Gastrocnemius medialis (tissue), 4 donors: ENCODE data around the gene TMEM247. TPM values are rescaled to one million over a fixed set of nuclear protein-coding genes. Genes with fewer than 3 reads are reported as not detected.

Source experiments
- ATAC-seq, 2 donors: fragments of 150-250 bp; one replicate each; pipeline ENCODE4 v1.9.1; 2016
- DNase-seq, 2 donors: peaks; one replicate each; pipeline ENCODE4 v3.0.0-alpha.2; 2019
- H3K27ac ChIP-seq, 4 donors: fragments of 200-600 bp; sonication (generic); 1 replicate in 1 of 4; 2 replicates in 3 of 4; pipeline ENCODE4 v1.5.1; 2016 to 2018; ENCODE audit warnings: mild to moderate bottlenecking in 2 of 4, moderate library complexity in 1 of 4
- H3K27me3 ChIP-seq, 3 donors: fragments of 200-600 bp; sonication (generic) in 2 of 3; 1 replicate in 1 of 3; 2 replicates in 2 of 3; pipeline versions ENCODE4 v1.5.1 to v1.6.0; 2016 to 2019; ENCODE audit warnings: mild to moderate bottlenecking in 1 of 3, moderate library complexity in 1 of 3
- H3K36me3 ChIP-seq, 2 donors: fragments of 200-600 bp; sonication (generic) in 1 of 2; one replicate each; pipeline ENCODE4 v1.5.1; 2017 to 2018
- H3K4me1 ChIP-seq, 2 donors: fragments of 200-600 bp; sonication (generic) in 1 of 2; one replicate each; pipeline ENCODE4 v1.5.1; 2016 to 2017; ENCODE audit warnings: mild to moderate bottlenecking in 2 of 2
- H3K4me3 ChIP-seq, 4 donors: fragments of 200-600 bp; sonication (generic) in 3 of 4; 1 replicate in 1 of 4; 2 replicates in 3 of 4; pipeline ENCODE4 v1.5.1; 2016 to 2019; ENCODE audit warnings: mild to moderate bottlenecking in 2 of 4
- H3K9me3 ChIP-seq, 3 donors: fragments of 200-600 bp; sonication (generic) in 2 of 3; 1 replicate in 1 of 3; 2 replicates in 2 of 3; pipeline ENCODE4 v1.5.1; 2016 to 2019
- CTCF ChIP-seq, 5 experiments: fragments of 450-650 bp in 3 of 5; fragments of 200-600 bp in 2 of 5; sonication (generic) in 2 of 5; IDR thresholded peaks in 4 of 5; conservative IDR thresholded peaks in 1 of 5; 1 replicate in 4 of 5; 2 replicates in 1 of 5; pipeline ENCODE4 v1.5.1; 2016 to 2019; ENCODE audit warnings: antibody characterized with exemption in 5 of 5, mild to moderate bottlenecking in 3 of 5, moderate library complexity in 3 of 5
- POLR2A ChIP-seq, 2 donors: fragments of 450-650 bp; IDR thresholded peaks; one replicate each; pipeline ENCODE4 v1.6.1; 2017; ENCODE audit warnings: antibody characterized with exemption in 2 of 2, mild to moderate bottlenecking in 2 of 2, moderate library complexity in 2 of 2
- in situ Hi-C, 4 donors: fragments of 200-750 bp; cut with MboI; loops; one replicate each; pipeline versions ENCODE4 v1.15.0 to v1.8.0; 2017; ENCODE audit warnings: low sequenced_read_pairs in 4 of 4
- intact Hi-C: fragments of 100-400 bp; cut with DNase I; formaldehyde crosslinking; loops from one replicate; pipeline ENCODE4 v1.15.1; 2023; ENCODE audit warnings: low total_unique reads
- total RNA-seq, 4 donors: library from RNA; depleted of rRNA; stranded (reverse); fragments of >200 nt; gene quantifications; one replicate each; pipeline versions ENCODE4 v1.1.0 to v1.2.3, GENCODE V29; 2016

Gene TMEM247
- total RNA-seq, 4 donors from 2014 or later = not detected

DNA sequence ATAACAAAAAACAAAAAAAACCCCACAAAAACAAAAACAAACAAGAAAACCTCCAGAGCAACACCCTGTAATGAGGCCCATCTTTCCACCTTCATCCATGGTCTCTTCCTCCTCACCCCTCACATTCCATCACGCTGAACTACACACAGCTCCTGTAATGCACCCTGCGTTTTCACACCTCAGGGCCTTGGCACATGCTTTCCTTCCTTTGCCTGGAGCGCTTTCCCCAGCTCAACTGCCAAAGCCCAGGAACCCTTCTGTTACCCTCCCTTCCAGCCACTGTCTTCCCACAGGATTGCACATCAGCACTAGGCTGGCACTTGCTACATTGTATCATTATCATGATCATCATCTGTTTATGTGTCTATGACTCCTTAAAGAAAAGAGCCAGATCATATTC lies 29.4 kb downstream of the TMEM247 start:
- Histone ChIP-seq H3K27ac (no peak overlapping the region), H3K4me1 (no peaks in the 10 kb centered on the region), H3K36me3 (no peaks in the 10 kb centered on the region), H3K4me3 (no peak overlapping the region), H3K9me3 (no peaks in the 10 kb centered on the region), H3K27me3 (no peaks in the 10 kb centered on the region)
- TF ChIP-seq POLR2A (IDR thresholded peaks at IDR 0.05) = no peak
- TF ChIP-seq CTCF (IDR thresholded peaks at IDR 0.05 in 4 of 5, conservative IDR thresholded peaks at IDR 0.05 in 1 of 5) = no peak
- in situ Hi-C loops (no loop called here), intact Hi-C loops (no loop called here)
- ATAC-seq (no peak), DNase-seq (no peak)

DNA sequence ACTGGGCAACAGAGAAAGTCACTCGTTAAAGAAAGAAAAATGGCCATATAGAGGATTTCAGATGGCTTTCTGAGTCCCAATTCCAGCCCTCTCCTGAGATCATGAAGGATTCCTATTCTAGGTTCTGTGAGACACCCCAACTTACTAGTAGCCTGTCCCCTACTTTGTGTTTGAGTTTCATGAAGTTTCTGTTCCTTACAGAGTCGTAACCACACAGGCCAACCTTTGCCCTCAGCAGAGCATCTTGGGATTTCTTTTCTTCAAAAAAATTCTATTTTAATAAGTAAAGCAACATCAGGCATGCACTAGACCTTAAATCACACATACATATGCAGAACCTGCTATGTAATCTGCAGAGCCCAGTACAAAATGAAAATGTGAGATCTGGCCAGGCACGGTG lies 30.4 kb downstream of the TMEM247 start:
- in situ Hi-C loops = no loop called here
- no peak for ATAC-seq
- Histone ChIP-seq H3K4me3 (no peak overlapping the region), H3K36me3 (no peaks in the 10 kb centered on the region), H3K4me1 (no peaks in the 10 kb centered on the region), H3K27me3 (no peaks in the 10 kb centered on the region), H3K27ac (no peak overlapping the region), H3K9me3 (no peaks in the 10 kb centered on the region)
- intact Hi-C loops = no loop called here
- TF ChIP-seq POLR2A (IDR thresholded peaks at IDR 0.05) (no peak), CTCF (IDR thresholded peaks at IDR 0.05 in 4 of 5, conservative IDR thresholded peaks at IDR 0.05 in 1 of 5) (no peak)
- DNase-seq = no peak

GRCh38 chr2:46510598-46511177 lies 31.3 kb downstream of the TMEM247 start:
- intact Hi-C loops (no loop called here), in situ Hi-C loops (no loop called here)
- H3K4me1 ChIP-seq = no peaks in the 10 kb centered on the region
- no peak for DNase-seq
- no peaks in the 10 kb centered on the region for H3K27me3 ChIP-seq
- H3K36me3 ChIP-seq = no peaks in the 10 kb centered on the region
- no peak overlapping the region for H3K27ac ChIP-seq
- no peak for ATAC-seq
- no peaks in the 10 kb centered on the region for H3K9me3 ChIP-seq
- H3K4me3 ChIP-seq = no peak overlapping the region
- TF ChIP-seq CTCF (IDR thresholded peaks at IDR 0.05 in 4 of 5, conservative IDR thresholded peaks at IDR 0.05 in 1 of 5) (no peak), POLR2A (IDR thresholded peaks at IDR 0.05) (no peak)

DNA sequence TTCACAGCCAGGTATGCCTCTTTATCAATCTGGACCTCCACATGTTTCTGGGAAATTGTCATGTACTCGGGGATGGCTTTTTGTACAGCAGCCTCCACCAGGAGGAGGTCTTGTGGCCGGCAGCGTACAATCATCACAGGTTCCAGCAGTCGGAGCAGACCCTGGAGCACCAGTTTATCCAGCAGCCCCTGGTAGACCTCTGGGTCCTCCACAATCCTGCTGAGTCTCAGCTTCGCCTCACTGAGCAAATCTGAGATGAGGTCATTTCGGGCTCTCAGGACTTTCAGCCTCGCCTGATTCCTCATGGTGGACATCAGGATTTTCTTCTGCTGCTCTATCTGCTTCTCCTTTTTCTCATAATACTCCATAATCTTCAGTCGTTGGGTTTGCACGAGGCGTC lies 32.8 kb downstream of the TMEM247 start:
- in situ Hi-C loops (no loop called here), intact Hi-C loops (no loop called here)
- H3K27me3 ChIP-seq = no peaks in the 10 kb centered on the region
- no peak for TF ChIP-seq CTCF (IDR thresholded peaks at IDR 0.05 in 4 of 5, conservative IDR thresholded peaks at IDR 0.05 in 1 of 5)
- no peak for TF ChIP-seq POLR2A (IDR thresholded peaks at IDR 0.05)
- H3K4me1 ChIP-seq = no peaks in the 10 kb centered on the region
- no peak overlapping the region for H3K27ac ChIP-seq
- H3K9me3 ChIP-seq = no peaks in the 10 kb centered on the region
- DNase-seq (no peak), ATAC-seq (no peak)
- no peaks in the 10 kb centered on the region for H3K36me3 ChIP-seq
- no peak overlapping the region for H3K4me3 ChIP-seq

- in situ Hi-C loops (no loop called here), intact Hi-C loops (no loop called here)
- Histone ChIP-seq H3K4me3 (no peak overlapping the region), H3K9me3 (no peaks in the 10 kb centered on the region), H3K4me1 (peaks cover 0 to 8% of the 10 kb centered on the region in 2 donors), H3K27ac (no peak overlapping the region), H3K36me3 (no peaks in the 10 kb centered on the region), H3K27me3 (no peaks in the 10 kb centered on the region)
- TF ChIP-seq CTCF (IDR thresholded peaks at IDR 0.05 in 4 of 5, conservative IDR thresholded peaks at IDR 0.05 in 1 of 5) = no peak
- ATAC-seq (no peak), DNase-seq (no peak)
These were observed 35.4 kb downstream of the TMEM247 start for GRCh38 chr2:46514738-46515137.
